ENCODE data around the gene MXRA8.

MXRA8 gene

GRCh38 chr1:1349256-1350012, 8.9 kb downstream of the MXRA8 start, which contains the start of gene DVL1:
DVL1 (minus strand) TSS chr1:1349418; CDS start chr1:1349065, 353 bp downstream.
- TF ChIP-seq ZFX (IDR thresholded peaks at IDR 0.05; ENCODE audit: borderline replicate concordance), result no peak
- TF ChIP-seq, protein P1, sequence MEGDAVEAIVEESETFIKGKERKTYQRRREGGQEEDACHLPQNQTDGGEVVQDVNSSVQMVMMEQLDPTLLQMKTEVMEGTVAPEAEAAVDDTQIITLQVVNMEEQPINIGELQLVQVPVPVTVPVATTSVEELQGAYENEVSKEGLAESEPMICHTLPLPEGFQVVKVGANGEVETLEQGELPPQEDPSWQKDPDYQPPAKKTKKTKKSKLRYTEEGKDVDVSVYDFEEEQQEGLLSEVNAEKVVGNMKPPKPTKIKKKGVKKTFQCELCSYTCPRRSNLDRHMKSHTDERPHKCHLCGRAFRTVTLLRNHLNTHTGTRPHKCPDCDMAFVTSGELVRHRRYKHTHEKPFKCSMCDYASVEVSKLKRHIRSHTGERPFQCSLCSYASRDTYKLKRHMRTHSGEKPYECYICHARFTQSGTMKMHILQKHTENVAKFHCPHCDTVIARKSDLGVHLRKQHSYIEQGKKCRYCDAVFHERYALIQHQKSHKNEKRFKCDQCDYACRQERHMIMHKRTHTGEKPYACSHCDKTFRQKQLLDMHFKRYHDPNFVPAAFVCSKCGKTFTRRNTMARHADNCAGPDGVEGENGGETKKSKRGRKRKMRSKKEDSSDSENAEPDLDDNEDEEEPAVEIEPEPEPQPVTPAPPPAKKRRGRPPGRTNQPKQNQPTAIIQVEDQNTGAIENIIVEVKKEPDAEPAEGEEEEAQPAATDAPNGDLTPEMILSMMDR (IDR thresholded peaks at IDR 0.05), result peak; percentile 75
- peak within 1 kb of the TSS; percentile 88 for H3K27ac ChIP-seq

DNA sequence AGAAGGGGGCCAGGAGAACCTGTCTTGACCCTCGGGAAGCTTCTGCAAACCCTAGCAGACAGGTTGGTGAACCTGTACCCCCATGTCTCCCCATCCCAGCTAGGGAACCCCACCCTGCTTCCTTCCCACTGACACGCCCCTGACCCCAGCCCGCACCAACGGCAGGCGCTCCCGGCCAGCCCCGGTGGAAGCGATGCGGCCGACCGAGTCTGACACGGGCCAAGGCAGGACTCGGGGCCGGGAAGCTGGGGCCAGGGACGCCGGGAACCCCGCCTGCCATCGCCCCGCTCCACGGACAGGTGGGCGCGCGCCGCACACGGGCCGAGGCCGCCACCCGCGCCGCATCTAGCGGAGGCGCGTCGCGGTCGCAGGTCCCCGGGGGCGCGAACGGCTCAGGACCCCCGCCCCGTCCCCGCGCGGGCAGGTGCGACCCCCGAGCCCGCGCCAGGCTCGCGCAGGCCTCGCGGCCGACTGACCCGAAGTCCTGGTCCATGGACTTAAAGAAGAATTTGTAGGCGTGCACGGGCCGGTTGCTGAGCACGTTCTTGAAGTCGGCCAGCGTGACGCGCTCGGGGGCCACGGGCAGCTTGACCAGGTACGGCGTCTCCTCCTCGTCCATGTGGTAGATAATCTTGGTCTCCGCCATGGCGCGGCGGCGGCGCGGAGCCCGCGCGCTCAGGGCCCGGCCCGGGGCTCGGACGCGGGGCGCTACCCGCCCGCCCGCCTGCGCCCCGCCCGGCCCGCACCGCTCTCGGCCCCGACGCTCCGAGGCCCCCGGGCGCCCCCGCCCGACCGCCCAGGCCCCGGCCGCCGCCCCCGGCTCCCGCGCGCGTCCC, 9.7 kb downstream of the MXRA8 start:
- H3K27ac ChIP-seq, result peak overlapping the region; percentile 88
- no peak for TF ChIP-seq ZFX (IDR thresholded peaks at IDR 0.05; ENCODE audit: borderline replicate concordance)
- TF ChIP-seq, protein P1 (IDR thresholded peaks at IDR 0.05), result no peak

GRCh38 chr1:1347663-1348419, 10.5 kb downstream of the MXRA8 start:
- H3K27ac ChIP-seq, result peak overlapping the region; percentile 88
- no peak for TF ChIP-seq ZFX (IDR thresholded peaks at IDR 0.05; ENCODE audit: borderline replicate concordance)
- TF ChIP-seq, protein P1 (IDR thresholded peaks at IDR 0.05), result no peak

DNA sequence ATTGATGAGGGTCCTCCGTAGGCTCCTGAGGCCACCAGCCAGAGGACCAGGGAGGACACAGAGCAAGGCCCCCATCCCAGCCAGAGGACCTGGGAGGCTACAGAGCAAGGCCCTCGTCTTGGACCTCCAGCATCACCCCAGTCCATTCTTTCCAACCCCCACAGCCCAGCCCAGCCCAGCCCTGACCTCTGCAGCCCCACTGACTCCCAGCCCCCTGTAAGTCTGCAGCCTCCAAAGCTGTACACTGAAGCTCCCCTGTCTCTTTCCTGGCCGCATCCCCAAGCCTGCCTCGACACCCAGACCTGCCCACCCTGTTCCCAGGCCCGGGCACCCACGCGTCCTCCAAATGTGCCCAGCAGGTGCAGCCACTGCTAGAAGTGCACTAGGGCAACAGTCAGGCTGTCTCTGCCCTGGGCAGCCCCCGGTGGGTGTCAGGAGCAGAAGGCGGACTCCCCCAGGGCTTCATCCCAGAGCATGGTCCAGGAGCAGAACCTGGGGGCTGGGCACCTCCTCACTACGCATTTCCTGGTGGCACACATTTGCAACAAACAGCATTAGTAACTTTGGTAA, 11.2 kb downstream of the MXRA8 start:
- peak overlapping the region; percentile 88 for H3K27ac ChIP-seq
- TF ChIP-seq ZFX (IDR thresholded peaks at IDR 0.05; ENCODE audit: borderline replicate concordance), result no peak
- TF ChIP-seq, protein P1 (IDR thresholded peaks at IDR 0.05), result no peak

DNA sequence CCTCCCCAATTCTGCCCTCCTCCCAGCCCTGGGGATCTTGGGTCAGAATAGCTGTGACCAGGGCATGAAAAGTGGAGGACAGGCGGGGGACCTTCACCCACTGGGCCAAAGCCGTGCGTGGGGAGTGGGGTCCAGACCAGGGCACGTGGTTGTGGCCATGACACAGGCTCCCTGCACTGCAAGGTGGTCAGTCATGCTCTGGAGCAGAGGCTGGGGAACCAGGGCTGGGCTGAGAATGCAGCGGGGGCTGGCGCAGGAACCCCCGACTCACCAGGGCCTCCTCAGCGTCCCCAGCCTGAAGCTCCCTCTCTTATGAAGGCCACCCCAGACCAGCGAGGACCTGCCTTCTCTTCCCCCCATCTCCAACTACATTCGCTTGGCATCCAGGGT, 11.9 kb downstream of the MXRA8 start:
- H3K27ac ChIP-seq, result peak overlapping the region; percentile 88; the same call in 1 of the 2 replicates

GRCh38 chr1:1345860-1346500, 12.4 kb downstream of the MXRA8 start:
- H3K27ac ChIP-seq, result no peak overlapping the region
- TF ChIP-seq, protein P1 (IDR thresholded peaks at IDR 0.05), result no peak
- TF ChIP-seq ZFX (IDR thresholded peaks at IDR 0.05; ENCODE audit: borderline replicate concordance), result no peak

More for the DNA sequence above, 11.9 kb downstream of the MXRA8 start:
- no peak for TF ChIP-seq ZFX (IDR thresholded peaks at IDR 0.05; ENCODE audit: borderline replicate concordance)
- TF ChIP-seq, protein P1 (IDR thresholded peaks at IDR 0.05), result no peak
